Small intestine (tissue), 7 donors: ENCODE measurements around the gene GPAM. TPM values are rescaled to one million over a fixed set of nuclear protein-coding genes. Genes with fewer than 3 reads are reported as not detected.

Experiments
- DNase-seq, 2 donors: peaks; one replicate each; pipeline versions ENCODE4 v3.0.0 to v3.0.0-alpha.2; 2013
- FAIRE-seq: peaks from 2 replicates; lab custom pipeline; 2012; peaks lifted over from hg19 to GRCh38; lab: Jason Lieb, UNC
- H3K27ac ChIP-seq, 3 donors: one replicate each; pipeline ENCODE4 v1.5.1; 2013; ENCODE audit warnings: low read length in 2 of 3, mild to moderate bottlenecking in 2 of 3, control low read depth in 1 of 3, inconsistent platforms in 1 of 3, low read depth in 1 of 3, moderate library complexity in 1 of 3
- H3K27me3 ChIP-seq, 3 donors: one replicate each; pipeline ENCODE4 v1.6.1; 2013; ENCODE audit warnings: low read length in 3 of 3, inconsistent platforms in 1 of 3; ENCODE audit not compliant: control insufficient read depth in 3 of 3, insufficient read depth in 3 of 3
- H3K36me3 ChIP-seq, 3 donors: one replicate each; pipeline ENCODE4 v1.6.1; 2013; ENCODE audit warnings: low read length in 3 of 3, inconsistent platforms in 1 of 3, low read depth in 1 of 3, mild to moderate bottlenecking in 1 of 3, moderate library complexity in 1 of 3; ENCODE audit not compliant: control insufficient read depth in 3 of 3, insufficient read depth in 2 of 3
- H3K4me1 ChIP-seq, 3 donors: one replicate each; pipeline ENCODE4 v1.6.1; 2013; ENCODE audit warnings: low read length in 2 of 3, inconsistent platforms in 1 of 3, low read depth in 1 of 3, mild to moderate bottlenecking in 1 of 3, moderate library complexity in 1 of 3; ENCODE audit not compliant: control insufficient read depth in 3 of 3, insufficient read depth in 2 of 3
- H3K4me3 ChIP-seq, 3 donors: one replicate each; pipeline ENCODE4 v1.5.1; 2013; ENCODE audit warnings: low read length in 3 of 3, control low read depth in 1 of 3, inconsistent platforms in 1 of 3, low read depth in 1 of 3, mild to moderate bottlenecking in 1 of 3, moderate library complexity in 1 of 3
- H3K9me3 ChIP-seq, 2 donors: one replicate each; pipeline ENCODE4 v1.6.1; 2013; ENCODE audit warnings: low read depth in 1 of 2, low read length in 1 of 2; ENCODE audit not compliant: control insufficient read depth in 2 of 2, insufficient read depth in 1 of 2
- WGBS, 3 donors: extraction: QIAGEN DNeasy Blood & Tissue Kit; methylation state at CpG; one replicate each; pipeline ENCODE4 v1.1.7; 2013; 5-methylcytosine and 5-hydroxymethylcytosine counted together
- polyA plus RNA-seq, 4 donors: library from polyadenylated mRNA; stranded (reverse) in 3 of 4; unstranded in 1 of 4; fragments of 200-250 nt in 3 of 4; fragments of 120-200 nt in 1 of 4; gene quantifications; one replicate each; pipeline versions ENCODE4 v1.2.1 to v1.2.3, GENCODE V29; 2013
- donor health status: healthy with polysubstance abuse.
- donor health status: control.
- donor health status: control.
- donor health status: Bipolar disorder and iron deficiency.
- donor health status: healthy.

GPAM gene
- polyA plus RNA-seq, 4 donors = 1.1 to 24.6 (median 11.7) TPM

GRCh38 chr10:112145263-112145662 lies 38.3 kb downstream of the GPAM start:
- H3K27ac ChIP-seq = no peak overlapping the region
- no peak for FAIRE-seq
- H3K9me3 ChIP-seq = no peaks in the 10 kb centered on the region
- H3K4me1 ChIP-seq = peaks cover 0 to 4% (median 0%) of the 10 kb centered on the region in 3 donors
- 91 to 93% (median 92%) methylated on average over 5 of the region's 5 CpGs for WGBS, 3 donors
- H3K4me3 ChIP-seq = no peak overlapping the region
- H3K27me3 ChIP-seq = no peaks in the 10 kb centered on the region
- peaks cover 0 to 2% (median 2%) of the 10 kb centered on the region in 3 donors for H3K36me3 ChIP-seq
- DNase-seq = no peak

GRCh38 chr10:112143420-112143819 lies 40.1 kb downstream of the GPAM start:
- Histone ChIP-seq H3K36me3 (no peaks in the 10 kb centered on the region), H3K9me3 (no peaks in the 10 kb centered on the region), H3K27me3 (no peaks in the 10 kb centered on the region), H3K27ac (no peak overlapping the region), H3K4me3 (no peak overlapping the region), H3K4me1 (peaks cover 0 to 4% (median 0%) of the 10 kb centered on the region in 3 donors)
- DNase-seq (no peak), FAIRE-seq (no peak)
- 77 to 90% (median 87%) methylated on average over 4 of the region's 4 CpGs for WGBS, 3 donors

GRCh38 chr10:112141292-112141691 lies 42.3 kb downstream of the GPAM start:
- no peak overlapping the region for H3K27ac ChIP-seq
- H3K9me3 ChIP-seq = no peaks in the 10 kb centered on the region
- FAIRE-seq (no peak), DNase-seq (no peak)
- no peaks in the 10 kb centered on the region for H3K36me3 ChIP-seq
- H3K27me3 ChIP-seq = no peaks in the 10 kb centered on the region
- no peak overlapping the region for H3K4me3 ChIP-seq
- no peaks in the 10 kb centered on the region for H3K4me1 ChIP-seq
- WGBS, 3 donors = 63 to 66% (median 66%) methylated on average over 5 of the region's 5 CpGs

GRCh38 chr10:112140110-112140970 lies 43.2 kb downstream of the GPAM start:
- Histone ChIP-seq H3K27me3 (no peaks in the 10 kb centered on the region), H3K9me3 (no peaks in the 10 kb centered on the region), H3K4me3 (no peak overlapping the region), H3K27ac (no peak overlapping the region), H3K36me3 (no peaks in the 10 kb centered on the region), H3K4me1 (no peaks in the 10 kb centered on the region)
- FAIRE-seq (no peak), DNase-seq (peak; percentile 80 to 84)
- 10 to 21% (median 19%) methylated on average over 11 of the region's 11 CpGs for WGBS, 3 donors

GRCh38 chr10:112139176-112139575 lies 44.4 kb downstream of the GPAM start:
- no peak overlapping the region for H3K4me3 ChIP-seq
- no peak for DNase-seq
- no peak for FAIRE-seq
- no peaks in the 10 kb centered on the region for H3K4me1 ChIP-seq
- H3K27ac ChIP-seq = no peak overlapping the region
- WGBS, 3 donors = 80 to 89% (median 89%) methylated on average over 7 of the region's 7 CpGs
- H3K27me3 ChIP-seq = no peaks in the 10 kb centered on the region
- H3K36me3 ChIP-seq = no peaks in the 10 kb centered on the region
- no peaks in the 10 kb centered on the region for H3K9me3 ChIP-seq

- FAIRE-seq = no peak
- peak; percentile 64 to 72 for DNase-seq
These were observed 46.2 kb downstream of the GPAM start for GRCh38 chr10:112137154-112137987.

GRCh38 chr10:112136486-112137153 lies 46.9 kb downstream of the GPAM start:
- Histone ChIP-seq H3K4me3 (no peak overlapping the region), H3K36me3 (no peaks in the 10 kb centered on the region), H3K27ac (no peak overlapping the region), H3K27me3 (no peaks in the 10 kb centered on the region), H3K9me3 (no peaks in the 10 kb centered on the region), H3K4me1 (no peaks in the 10 kb centered on the region)
- WGBS, 3 donors = 69 to 78% (median 73%) methylated on average over 5 of the region's 5 CpGs
- no peak for DNase-seq
- FAIRE-seq = no peak

More at GRCh38 chr10:112137154-112137987, 46.2 kb downstream of the GPAM start:
- H3K4me1 ChIP-seq = no peaks in the 10 kb centered on the region
- H3K27ac ChIP-seq = no peak overlapping the region
- WGBS, 3 donors = 52 to 53% (median 52%) methylated on average over 13 of the region's 13 CpGs
- no peak overlapping the region for H3K4me3 ChIP-seq
- no peaks in the 10 kb centered on the region for H3K9me3 ChIP-seq
- no peaks in the 10 kb centered on the region for H3K27me3 ChIP-seq
- H3K36me3 ChIP-seq = no peaks in the 10 kb centered on the region

GRCh38 chr10:112135604-112136003 lies 48.0 kb downstream of the GPAM start:
- Histone ChIP-seq H3K9me3 (no peaks in the 10 kb centered on the region), H3K4me1 (no peaks in the 10 kb centered on the region), H3K36me3 (no peaks in the 10 kb centered on the region), H3K4me3 (no peak overlapping the region), H3K27ac (no peak overlapping the region), H3K27me3 (no peaks in the 10 kb centered on the region)
- WGBS, 3 donors = 82 to 88% (median 83%) methylated on average over 4 of the region's 4 CpGs
- FAIRE-seq (no peak), DNase-seq (no peak)
